Activated CD8-positive, alpha-beta memory T cell treated with anti-CD3 and anti-CD28 coated beads for 36 hours (primary cell): ENCODE measurements around the gene RASSF3. TPM values are rescaled to one million over a fixed set of nuclear protein-coding genes. Genes with fewer than 3 reads are reported as not detected.
"Not testable (repeated sequence)": the region's sequence is repeated elsewhere in the genome, so short reads cannot be mapped to it uniquely, and the experiment has no call there.

Source experiments
- CTCF ChIA-PET: fragments of 350-600 bp; sonication (Branson Sonifier 250); formaldehyde crosslinking; loops from one replicate; lab custom pipeline; 2021; ENCODE audit warnings: antibody characterized with exemption; lab: Charles Lee
- POLR2A ChIA-PET: fragments of 350-600 bp; sonication (Branson Sonifier 250); formaldehyde crosslinking; loops from one replicate; lab custom pipeline; 2021; ENCODE audit warnings: antibody characterized with exemption; lab: Charles Lee
- total RNA-seq, 2 experiments: library from RNA; stranded (reverse); gene quantifications; one replicate each; pipeline ENCODE4 v1.2.3, GENCODE V29; 2021

RASSF3 gene
- total RNA-seq, 2 experiments from 2014 or later: 47.8 to 54.8 TPM

DNA sequence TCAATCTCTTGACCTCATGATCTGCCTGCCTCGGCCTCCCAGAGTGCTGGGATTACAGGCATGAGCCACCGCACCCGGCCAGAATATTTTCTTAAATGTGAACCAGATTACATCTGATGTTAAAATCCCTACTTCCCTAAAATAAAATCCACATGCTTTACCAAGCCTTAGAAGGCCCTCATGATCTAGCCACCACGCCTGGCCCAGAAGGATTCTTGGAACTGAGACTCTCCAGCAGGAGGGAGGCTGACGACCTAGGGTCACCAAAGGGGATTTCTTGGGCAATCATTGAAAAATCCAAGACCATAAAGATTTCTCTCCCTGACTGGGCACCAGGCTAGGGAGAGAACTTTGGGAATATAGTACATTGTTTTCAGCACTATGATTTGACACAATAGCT is 25.2 kb upstream of the RASSF3 start:
- CTCF ChIA-PET: no interaction called here
- POLR2A ChIA-PET: no interaction called here

DNA sequence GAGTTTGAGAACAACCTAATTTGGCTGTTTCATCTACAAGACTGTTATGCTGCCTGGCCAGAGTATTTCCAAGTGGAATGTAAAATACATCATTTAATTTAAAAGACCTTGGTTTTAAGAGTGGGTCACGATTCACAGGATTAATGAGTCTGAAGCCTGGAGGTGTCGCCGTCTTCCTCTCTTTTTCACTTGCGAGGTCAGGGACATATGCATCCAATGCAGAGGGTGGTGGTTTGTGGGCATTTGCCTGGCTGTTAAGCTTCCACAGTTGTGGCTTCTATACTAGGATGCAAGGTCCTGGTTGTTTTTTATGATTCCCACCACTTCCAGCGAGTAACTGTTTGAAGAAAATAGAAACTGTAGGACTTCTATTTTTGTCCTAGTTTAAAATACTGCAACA is 22.8 kb upstream of the RASSF3 start:
- ChIA-PET CTCF (no interaction called here), POLR2A (no interaction called here)

DNA sequence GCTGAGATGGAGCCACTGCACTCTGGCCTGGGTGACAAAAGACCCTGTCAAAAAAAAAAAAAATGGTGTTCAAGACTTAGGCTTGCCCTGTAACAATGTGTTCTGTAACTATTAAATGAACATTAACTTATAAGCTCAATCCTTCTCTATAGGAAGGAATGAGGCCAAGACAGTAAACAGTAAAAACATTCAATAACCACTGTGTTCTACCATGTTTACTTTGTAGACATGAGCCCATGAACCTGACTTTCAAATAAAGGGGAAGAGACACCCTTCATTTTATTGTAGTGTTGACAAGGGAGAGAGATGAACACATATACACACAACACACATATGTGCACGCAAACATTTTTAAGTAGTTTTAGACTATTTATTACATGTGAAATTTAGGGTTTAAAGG is 20.1 kb upstream of the RASSF3 start:
- POLR2A ChIA-PET: no interaction called here
- CTCF ChIA-PET: no interaction called here

DNA sequence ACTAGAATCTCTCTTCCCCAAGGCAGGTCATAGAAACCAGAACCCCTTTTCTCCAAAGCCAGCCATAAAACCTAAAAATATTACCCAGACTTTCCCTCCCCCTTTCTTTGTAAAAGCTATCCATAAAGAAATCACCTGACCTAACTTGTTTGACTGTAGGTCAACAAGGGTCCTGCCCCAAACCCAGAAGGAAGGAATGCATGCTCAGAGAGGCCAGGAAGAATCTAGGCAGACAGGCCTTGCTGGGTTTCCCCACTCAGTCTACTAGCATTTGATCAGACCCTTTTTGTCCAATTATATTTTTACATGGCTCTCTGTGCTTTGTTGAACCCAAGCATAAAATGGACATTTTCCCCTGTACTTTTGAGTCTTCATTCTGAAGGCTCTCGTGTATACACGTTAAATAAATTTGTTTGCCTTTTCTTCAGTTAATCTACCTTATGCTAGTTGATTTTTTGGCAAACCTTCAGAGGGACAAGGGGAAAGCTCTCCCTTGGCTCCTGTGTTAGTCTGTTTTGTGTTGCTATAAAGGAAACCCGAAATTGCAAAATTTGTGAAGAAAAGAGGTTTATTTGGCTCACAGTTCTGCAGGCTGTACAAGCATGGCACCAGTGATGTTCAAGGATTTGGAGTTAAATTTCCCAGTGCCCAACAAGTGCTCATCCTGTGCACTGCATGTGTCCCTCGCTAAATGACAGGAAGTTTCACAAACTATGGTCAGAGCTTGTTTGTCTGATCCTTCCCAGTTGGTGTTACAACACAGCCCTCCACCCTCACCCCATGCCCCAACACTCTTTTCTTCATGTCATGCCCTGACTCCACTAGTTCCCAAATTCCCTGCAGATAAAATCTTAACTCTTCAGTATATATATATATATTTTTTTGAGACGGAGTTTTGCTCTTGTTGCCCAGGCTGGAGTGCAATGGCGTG is 14.2 kb upstream of the RASSF3 start:
- CTCF ChIA-PET: no interaction called here
- POLR2A ChIA-PET: no interaction called here

DNA sequence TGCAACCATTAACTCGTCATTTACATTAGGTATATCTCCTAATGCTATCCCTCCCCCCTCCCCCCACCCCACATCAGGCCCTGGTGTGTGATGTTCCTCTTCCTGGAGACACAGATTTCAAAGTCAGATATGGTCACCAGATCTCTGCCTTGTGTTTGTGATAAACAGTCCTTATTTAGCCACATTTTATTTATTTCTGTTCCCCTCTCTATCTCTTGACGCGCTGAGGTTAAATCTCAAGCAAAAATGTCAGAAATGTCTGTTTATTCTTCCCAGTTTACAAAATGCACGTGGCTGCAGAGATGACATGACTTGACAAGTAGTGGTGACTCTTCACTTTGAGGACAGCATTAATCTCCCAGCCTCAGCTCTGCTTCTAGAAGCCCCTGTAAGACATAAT is 11.5 kb upstream of the RASSF3 start:
- CTCF ChIA-PET: no interaction called here
- POLR2A ChIA-PET: no interaction called here

DNA sequence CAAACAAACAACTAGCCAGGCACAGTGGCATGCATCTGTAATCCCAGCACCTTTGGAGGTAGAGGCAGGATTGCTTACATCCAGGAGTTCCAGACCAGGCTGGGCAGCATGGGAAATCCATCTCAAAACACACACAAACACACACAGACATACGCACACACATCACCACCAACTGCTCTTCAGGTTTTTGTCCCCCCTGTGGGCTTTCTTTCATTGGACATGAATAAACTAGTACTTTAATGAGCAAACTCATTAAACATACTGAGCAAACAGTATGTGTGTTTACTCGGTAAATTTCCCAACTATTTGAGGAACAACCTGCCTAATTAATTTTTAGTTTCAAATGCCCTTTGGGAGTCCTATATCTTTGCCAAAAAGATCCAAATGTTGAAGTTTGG is 10.1 kb upstream of the RASSF3 start:
- CTCF ChIA-PET: interaction anchor here (1.5 kb wide), 1 partner anchor 9 kb away, joined by 4 read pairs; no protein-coding TSS in a partner anchor
- POLR2A ChIA-PET: no interaction called here

DNA sequence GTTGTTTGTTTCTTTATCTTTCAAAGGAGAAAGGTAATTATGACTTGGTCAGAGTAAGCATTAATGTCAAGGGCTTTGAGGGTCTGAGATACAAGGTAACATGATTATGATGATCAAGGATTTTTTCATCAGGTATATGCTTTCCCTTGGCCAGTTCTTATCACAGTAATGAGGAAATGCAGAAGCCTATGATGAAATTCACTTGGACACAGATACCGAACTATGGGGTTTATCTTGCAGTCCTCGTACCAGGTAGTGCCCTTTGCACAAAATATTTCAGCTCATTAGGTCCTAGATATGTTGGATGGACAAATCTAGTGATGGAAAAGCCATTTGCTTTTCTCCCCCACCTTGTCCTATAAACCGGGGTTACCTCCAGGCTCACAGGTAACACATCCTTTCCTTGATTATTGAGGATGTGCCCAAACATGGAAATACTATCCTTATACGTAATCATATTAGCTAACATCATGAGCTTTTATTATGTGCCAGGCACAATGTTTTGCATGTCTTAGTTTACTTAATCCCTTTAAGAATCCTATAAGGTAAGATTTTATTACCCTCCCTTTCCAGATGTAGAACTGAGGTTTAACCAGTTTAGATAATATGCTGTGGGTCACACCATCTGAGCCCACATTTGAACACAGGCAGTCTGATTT is 7.0 kb upstream of the RASSF3 start:
- ChIA-PET POLR2A (no interaction called here), CTCF (interaction anchor here (1.4 kb wide), 1 partner anchor 95 kb away, joined by 3 read pairs; no protein-coding TSS in a partner anchor)

DNA sequence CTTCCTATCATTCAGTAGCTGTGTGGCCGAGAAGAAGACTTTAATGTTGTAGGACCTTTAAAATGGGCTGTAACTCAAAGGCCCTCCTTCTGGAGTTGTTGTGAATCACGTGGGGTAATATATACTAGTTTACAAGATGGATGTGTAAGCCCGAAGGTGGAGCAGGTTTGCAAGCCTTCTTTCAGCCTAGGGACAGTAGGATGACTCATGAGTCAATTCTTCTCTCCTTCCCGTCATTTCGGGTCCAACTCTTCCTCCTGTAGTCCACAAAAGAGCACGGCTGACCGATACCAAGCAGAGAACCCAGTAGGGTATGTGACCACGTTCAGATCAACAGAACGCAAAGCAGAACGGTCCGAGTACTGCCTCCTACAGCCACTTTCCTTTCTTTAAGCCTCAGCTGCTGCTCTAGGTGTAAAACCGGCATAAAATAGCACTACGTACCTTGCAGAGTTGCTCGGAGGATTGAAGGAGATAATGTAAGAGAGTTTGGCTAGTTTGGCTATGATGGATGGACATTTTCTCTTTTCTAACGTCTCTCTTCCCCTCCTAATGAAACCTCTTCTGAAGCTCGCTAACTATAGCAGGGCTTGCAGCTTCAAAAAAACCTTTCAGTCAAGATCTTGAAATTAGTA is 1.3 kb upstream of the RASSF3 start:
- POLR2A ChIA-PET: interaction anchor here (0.6 to 1.1 kb wide), 3 partner anchors 28 to 79 kb away, joined by 3 to 5 read pairs (median 5); no protein-coding TSS in a partner anchor
- CTCF ChIA-PET: interaction anchor here (0.8 to 3.7 kb wide), 9 partner anchors 8 to 171 kb away, joined by 3 to 12 read pairs (median 4); no protein-coding TSS in a partner anchor

DNA sequence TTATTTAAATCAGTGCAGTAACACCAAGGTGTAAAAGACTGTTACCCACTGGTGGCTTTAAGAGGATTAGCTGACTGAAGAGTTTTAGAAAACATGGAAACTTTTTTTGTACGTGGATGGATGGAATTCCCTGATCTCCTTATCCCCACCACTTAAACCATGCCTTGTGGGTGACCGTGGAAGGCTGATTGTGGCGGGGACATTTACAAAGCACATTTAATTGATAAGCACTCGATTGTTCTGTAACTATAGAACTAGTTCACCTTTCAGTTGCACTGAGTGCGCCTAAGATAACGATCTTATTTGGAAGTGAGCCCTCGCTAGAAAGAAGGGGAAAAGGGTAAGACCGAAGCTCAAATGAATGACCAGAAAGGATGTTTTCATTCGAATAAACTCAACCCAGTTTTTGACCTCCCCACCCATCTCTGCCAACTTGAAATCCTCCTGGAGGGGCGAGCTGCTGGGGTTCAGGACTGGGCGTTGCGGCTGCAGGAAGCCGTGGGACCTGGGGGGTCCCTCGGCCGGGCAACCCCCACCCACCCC is 688 bp upstream of the RASSF3 start:
- POLR2A ChIA-PET: interaction anchor here (0.5 to 1.1 kb wide), 4 partner anchors 27 to 78 kb away, joined by 3 to 5 read pairs (median 5); no protein-coding TSS in a partner anchor
- CTCF ChIA-PET: interaction anchor here (0.9 to 3.7 kb wide), 7 partner anchors 9 to 171 kb away, joined by 3 to 12 read pairs (median 4); no protein-coding TSS in a partner anchor

DNA sequence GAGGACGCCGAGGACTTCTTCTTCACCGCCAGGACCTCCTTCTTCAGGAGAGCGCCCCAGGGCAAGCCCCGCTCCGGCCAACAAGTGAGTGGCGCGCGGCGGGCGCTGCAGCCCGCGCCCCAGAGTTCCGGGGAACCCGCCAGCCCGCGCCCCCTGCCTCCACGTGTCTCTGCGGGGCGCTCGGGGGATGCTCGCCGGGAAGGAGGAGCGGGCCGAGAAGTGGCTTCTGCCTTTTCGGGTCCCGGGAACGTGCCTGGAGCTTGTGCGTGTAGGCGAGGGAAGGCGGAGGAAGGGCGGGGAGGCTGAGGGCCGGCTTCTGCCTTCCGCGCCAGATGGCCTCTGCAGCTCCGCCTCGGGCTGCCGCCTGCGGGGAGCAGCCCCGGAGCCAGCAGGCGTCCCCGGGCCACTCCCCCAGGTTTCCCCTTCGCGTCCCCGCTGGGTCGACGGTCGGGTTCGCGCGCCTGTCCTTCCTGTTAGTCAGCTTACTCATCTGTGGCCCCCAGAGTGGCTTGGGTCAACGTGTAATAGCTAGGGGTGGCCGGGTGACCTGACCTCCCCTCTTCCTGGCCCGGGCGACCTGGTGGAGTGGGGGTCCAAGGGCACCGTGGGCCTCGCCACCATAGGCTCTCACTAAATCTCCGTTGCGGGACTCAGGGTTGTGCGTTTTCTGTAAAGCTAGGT is 505 bp downstream of the RASSF3 start:
- POLR2A ChIA-PET: interaction anchor here (0.9 to 1.3 kb wide), 4 partner anchors 59 to 71 kb away, joined by 3 to 5 read pairs (median 4); no protein-coding TSS in a partner anchor

DNA sequence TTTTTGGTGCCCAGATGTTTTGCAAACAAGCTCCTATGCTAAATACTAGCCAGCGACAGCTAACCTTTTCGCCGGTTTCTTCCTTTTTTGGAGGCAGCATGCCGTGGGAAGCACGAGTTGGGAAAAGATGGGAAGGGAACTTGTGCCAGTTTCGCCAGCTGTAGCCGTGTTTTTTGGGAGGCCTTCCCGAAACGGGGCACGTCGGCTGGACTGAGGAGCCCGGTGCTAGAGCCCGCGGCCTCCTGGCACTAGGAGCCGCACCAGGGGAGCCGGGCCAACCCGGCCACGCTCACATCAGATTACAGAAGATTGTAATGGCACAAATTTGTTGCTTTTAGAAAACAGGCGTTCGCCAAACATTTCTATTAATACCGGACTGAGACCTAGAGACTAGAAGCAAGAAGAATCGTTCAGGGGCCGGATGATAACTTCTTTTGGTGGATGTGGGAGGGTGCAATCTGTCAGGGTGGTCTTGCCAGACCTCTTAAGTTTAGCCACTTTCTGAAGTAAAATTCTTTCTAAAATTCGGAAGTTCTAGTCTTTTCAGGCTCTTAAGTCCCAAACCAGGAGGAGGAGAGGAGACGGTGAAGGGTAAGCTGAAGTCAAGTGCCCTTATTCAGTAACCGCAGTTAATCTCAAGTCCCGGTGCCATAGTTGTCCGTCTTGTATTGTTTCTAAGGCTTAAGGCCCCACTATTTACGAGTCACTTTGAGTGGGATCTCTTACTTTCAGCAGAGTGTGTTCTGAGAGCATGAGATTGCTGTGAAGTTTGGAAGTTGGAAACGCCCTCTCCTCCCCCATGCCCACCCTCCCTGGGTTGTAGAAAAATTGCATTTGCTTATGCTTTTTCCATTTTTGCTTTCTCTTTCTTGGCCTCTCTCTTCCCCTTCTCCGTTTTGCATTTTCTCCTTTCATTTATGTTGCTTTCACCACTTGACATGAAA is 1.3 kb downstream of the RASSF3 start:
- ChIA-PET CTCF (interaction anchor here (0.8 to 1.4 kb wide), 6 partner anchors 9 to 86 kb away, joined by 3 to 9 read pairs (median 4); no protein-coding TSS in a partner anchor), POLR2A (interaction anchor here (0.9 to 1.3 kb wide), 4 partner anchors 58 to 70 kb away, joined by 3 to 5 read pairs (median 4); no protein-coding TSS in a partner anchor)

More for the DNA sequence above, 505 bp downstream of the RASSF3 start:
- CTCF ChIA-PET: interaction anchor here (0.8 to 1.4 kb wide), 6 partner anchors 10 to 87 kb away, joined by 3 to 9 read pairs (median 4); no protein-coding TSS in a partner anchor

DNA sequence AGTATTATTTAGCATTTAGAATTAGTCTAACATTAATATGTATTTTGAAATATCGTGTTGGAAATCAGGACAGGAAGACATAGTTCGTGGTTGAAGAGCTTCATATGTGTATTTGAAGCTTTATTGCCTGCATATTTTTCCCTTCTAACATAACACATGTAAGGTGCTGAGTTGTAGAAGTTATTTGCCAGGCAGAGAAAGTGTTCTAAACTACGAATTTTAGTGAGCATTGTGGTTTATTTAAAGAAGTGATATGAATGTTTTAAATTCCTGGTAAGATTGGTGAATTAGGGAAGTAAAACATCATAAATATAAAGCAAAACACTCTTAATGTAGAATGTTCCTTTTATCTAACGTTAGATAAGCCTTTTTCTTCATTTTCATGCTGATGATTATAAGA is 2.5 kb downstream of the RASSF3 start:
- ChIA-PET CTCF (interaction anchor here (1.0 kb wide), 1 partner anchor 64 kb away, joined by 3 read pairs; no protein-coding TSS in a partner anchor), POLR2A (no interaction called here)

DNA sequence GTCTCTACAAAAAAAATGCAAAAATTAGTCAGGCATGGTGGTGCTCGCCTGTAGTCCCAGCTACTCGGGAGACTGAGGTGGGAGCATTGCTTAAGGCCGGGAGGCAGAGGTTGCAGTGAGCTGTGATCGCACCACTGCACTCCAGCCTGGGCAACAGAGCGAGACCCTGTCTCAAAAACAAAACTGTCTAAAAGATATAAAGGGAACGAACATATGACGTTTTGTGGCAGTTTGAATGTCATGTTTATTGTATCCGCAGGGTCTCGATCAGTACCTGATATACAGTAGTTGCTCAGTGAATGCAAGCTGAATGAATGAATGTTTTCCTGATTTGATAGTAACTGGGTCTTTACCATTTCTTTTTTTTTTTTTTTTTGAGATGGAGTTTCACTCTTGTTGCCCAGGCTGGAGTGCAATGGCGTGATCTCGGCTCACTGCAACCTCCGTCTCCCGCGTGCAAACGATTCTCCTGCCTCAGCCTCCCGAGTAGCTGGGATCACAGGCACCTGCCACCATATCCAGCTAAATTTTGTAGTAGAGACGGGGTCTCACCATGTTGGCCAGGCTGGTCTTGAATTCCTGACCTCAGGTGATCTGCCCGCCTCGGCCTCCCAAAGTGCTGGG is 3.6 kb downstream of the RASSF3 start:
- CTCF ChIA-PET: interaction anchor here (0.9 to 1.0 kb wide), 4 partner anchors 11 to 145 kb away, joined by 3 to 4 read pairs (median 3); no protein-coding TSS in a partner anchor
- POLR2A ChIA-PET: not testable (repeated sequence)

DNA sequence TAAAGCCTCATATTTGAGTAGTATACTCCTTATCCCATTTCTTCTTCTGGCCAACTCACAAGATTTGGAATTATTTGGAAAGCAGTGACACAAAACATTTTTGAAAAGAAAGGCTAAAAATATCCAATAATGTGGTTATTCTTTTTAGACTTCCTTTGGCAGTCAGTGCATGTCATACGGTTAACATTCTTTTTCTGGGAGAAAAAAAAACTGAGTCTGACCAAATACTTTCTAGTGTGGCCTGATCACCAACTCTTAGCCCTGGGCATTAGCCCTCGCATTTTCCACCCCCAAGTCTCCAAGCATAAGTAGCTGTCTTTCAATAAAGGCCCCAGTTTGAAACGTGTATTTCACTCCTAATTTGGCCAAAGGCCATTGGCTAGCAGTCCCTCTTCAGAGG is 5.9 kb downstream of the RASSF3 start:
- ChIA-PET POLR2A (no interaction called here), CTCF (interaction anchor here (0.7 to 1.3 kb wide), 2 partner anchors 67 to 82 kb away, joined by 3 read pairs; no protein-coding TSS in a partner anchor)

DNA sequence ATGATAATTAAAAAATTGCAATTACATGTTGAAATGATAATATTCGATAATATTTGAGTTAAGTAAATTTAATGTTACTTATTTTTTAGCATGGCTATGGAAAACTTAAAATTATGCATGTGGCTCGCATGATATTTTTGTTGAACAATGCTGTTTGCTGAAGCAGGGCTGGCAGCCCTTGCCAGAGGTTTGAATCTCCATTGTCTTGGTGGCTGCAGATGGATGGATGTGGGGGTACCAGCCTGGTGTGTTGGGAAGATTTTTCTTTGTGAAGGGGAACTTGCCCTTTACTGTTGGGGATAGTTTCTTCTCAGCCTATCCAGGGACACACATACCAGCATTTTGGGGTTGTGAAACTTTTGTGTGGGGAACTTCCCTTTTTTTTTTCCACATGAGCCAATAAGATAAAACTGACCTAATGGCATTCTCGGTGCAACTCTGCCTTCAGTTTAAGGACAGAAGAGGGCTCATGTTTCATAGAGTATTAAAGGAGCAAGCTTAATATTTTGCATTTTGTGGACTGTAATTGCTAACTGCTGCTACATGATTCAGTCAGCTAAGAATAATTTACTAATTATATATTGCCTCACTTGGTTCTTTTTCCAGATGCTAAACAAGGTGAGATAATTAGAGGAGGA is 8.8 kb downstream of the RASSF3 start:
- CTCF ChIA-PET: interaction anchor here (0.5 kb wide), 1 partner anchor 18 kb away, joined by 3 read pairs; no protein-coding TSS in a partner anchor
- POLR2A ChIA-PET: no interaction called here
